Panc1 (cell line): Measurements from ENCODE around the gene MIPOL1. TPM values are rescaled to one million over a fixed set of nuclear protein-coding genes. Genes with fewer than 3 reads are reported as not detected.
A peak's percentile ranks its signal among the peaks of the same experiment; 100 is the strongest.
"Not testable (repeated sequence)": the region's sequence is repeated elsewhere in the genome, so short reads cannot be mapped to it uniquely, and the experiment has no call there.

Experiments used
- ATAC-seq: fragments of 200-7000 bp; cut with Tn5 transposase; 2 replicates; pipeline ENCODE4 v1.9.1; 2020; ENCODE audit warnings: mild to moderate bottlenecking, moderate library complexity
- BruUV-seq: library from RNA; stranded (reverse); fragments of 400-500 nt; replicated peaks from 2 replicates; lab custom pipeline; 2021; lab: Mats Ljungman, UMichigan
- CTCF ChIA-PET: fragments of 300-600 bp; sonication (Branson Sonifier 250); formaldehyde crosslinking; loops from one replicate; lab custom pipeline; 2022; ENCODE audit warnings: antibody characterized with exemption; lab: Charles Lee
- POLR2A ChIA-PET: fragments of 300-600 bp; sonication (Branson Sonifier 250); formaldehyde crosslinking; loops from one replicate; lab custom pipeline; 2022; ENCODE audit warnings: antibody characterized with exemption; lab: Charles Lee
- DNase-seq: peaks from one replicate; pipeline ENCODE4 v3.0.0-alpha.2; 2010; ENCODE audit warnings: low read depth, low spot score
- H3K27ac ChIP-seq: 2 replicates; pipeline ENCODE4 v1.5.1; 2011; ENCODE audit warnings: mild to moderate bottlenecking, low read length, inconsistent platforms
- H3K27me3 ChIP-seq: fragments of 200-500 bp; sonication (Bioruptor generic); 2 replicates; pipeline ENCODE4 v1.6.0; 2014; ENCODE audit warnings: low read length, inconsistent platforms; ENCODE audit not compliant: control insufficient read depth, insufficient read depth
- H3K36me3 ChIP-seq: fragments of 200-500 bp; sonication (Bioruptor generic); 2 replicates; pipeline ENCODE4 v1.5.1; 2014; ENCODE audit warnings: inconsistent platforms, mild to moderate bottlenecking, low read length, moderate library complexity; ENCODE audit not compliant: control insufficient read depth, insufficient read depth
- H3K4me1 ChIP-seq: 2 replicates; pipeline ENCODE4 v1.5.1; 2011; ENCODE audit warnings: inconsistent platforms, mild to moderate bottlenecking, low read length, moderate library complexity; ENCODE audit not compliant: control insufficient read depth, insufficient read depth
- H3K4me3 ChIP-seq, 2 experiments: 2 replicates each; pipeline ENCODE4 v1.5.1; 2011 to 2012; ENCODE audit warnings: low read depth in 2 of 2, low read length in 2 of 2, mild to moderate bottlenecking in 2 of 2, inconsistent platforms in 1 of 2, moderate library complexity in 1 of 2
- H3K9me3 ChIP-seq: fragments of 200-500 bp; sonication (Bioruptor generic); 2 replicates; pipeline ENCODE4 v1.5.1; 2014; ENCODE audit warnings: low read depth, mild to moderate bottlenecking, inconsistent platforms, low read length, moderate library complexity; ENCODE audit not compliant: control insufficient read depth, insufficient read depth
- CTCF ChIP-seq: fragments of 450-650 bp; IDR thresholded peaks from 2 replicates; pipeline ENCODE4 v1.5.1; 2017; ENCODE audit warnings: mild to moderate bottlenecking
- POLR2AphosphoS5 ChIP-seq: IDR thresholded peaks from 2 replicates; pipeline ENCODE4 v1.6.1; 2012; ENCODE audit warnings: mild to moderate bottlenecking, low read depth, low read length, moderate library complexity
- REST ChIP-seq, 2 experiments: IDR thresholded peaks; 2 replicates each; pipeline ENCODE4 v1.6.1; 2011 to 2012; ENCODE audit warnings: low read depth in 2 of 2, control low read depth in 1 of 2, low read length in 1 of 2, mild to moderate bottlenecking in 1 of 2, moderate library complexity in 1 of 2; ENCODE audit not compliant: insufficient read depth in 1 of 2
- SIN3A ChIP-seq: IDR thresholded peaks from 2 replicates; pipeline ENCODE4 v1.6.1; 2012; ENCODE audit warnings: low read depth, mild to moderate bottlenecking, low read length, moderate library complexity, borderline replicate concordance; ENCODE audit not compliant: insufficient read depth
- TCF7L2 ChIP-seq: IDR thresholded peaks from 2 replicates; pipeline ENCODE4 v1.6.1; 2011; ENCODE audit warnings: mild to moderate bottlenecking, low read depth, low read length, inconsistent platforms
- in situ Hi-C: cut with HindIII; loops from 2 replicates; pipeline ENCODE4 v1.10.0; 2016; ENCODE audit warnings: low sequenced_read_pairs, low pct_unique_long_range_greater_than_20kb
- intact Hi-C: fragments of 100-400 bp; cut with micrococcal nuclease; formaldehyde crosslinking; loops from one replicate; pipeline ENCODE4 v1.10.0; 2022; ENCODE audit not compliant: unreplicated experiment
- total RNA-seq: library from RNA; stranded (reverse); gene quantifications from one replicate; pipeline ENCODE4 v1.2.1, GENCODE V29; 2021; ENCODE audit not compliant: unreplicated experiment

MIPOL1 gene
- total RNA-seq, 1 experiment from 2014 or later = 12.8 TPM

GRCh38 chr14:37232907-37233481 lies 35.3 kb downstream of the MIPOL1 start:
- ChIA-PET CTCF (interaction anchor here (0.7 kb wide), 1 partner anchor 11 kb away, joined by 4 read pairs; no protein-coding TSS in a partner anchor), POLR2A (no interaction called here)
- H3K36me3 ChIP-seq = no peaks in the 10 kb centered on the region
- in situ Hi-C loops = no loop called here
- H3K27me3 ChIP-seq = no peaks in the 10 kb centered on the region
- ATAC-seq (0 out of 2 replicates have a peak, but pooled peaks have one; percentile 58), DNase-seq (no peak)
- H3K4me3 ChIP-seq = no peak overlapping the region
- no TSS peak for BruUV-seq
- no peak for TF ChIP-seq SIN3A
- TF ChIP-seq CTCF = peak; percentile 71; the same call in 1 of the 2 replicates
- H3K4me1 ChIP-seq = no peaks in the 10 kb centered on the region
- H3K9me3 ChIP-seq = no peaks in the 10 kb centered on the region
- intact Hi-C loops = no loop called here
- H3K27ac ChIP-seq = no peak overlapping the region

GRCh38 chr14:37234222-37234621 lies 36.5 kb downstream of the MIPOL1 start:
- no peak overlapping the region for H3K4me3 ChIP-seq
- H3K9me3 ChIP-seq = no peaks in the 10 kb centered on the region
- ATAC-seq (no peak), DNase-seq (no peak)
- TF ChIP-seq CTCF (no peak), TCF7L2 (no peak), SIN3A (no peak), POLR2AphosphoS5 (no peak), REST (IDR thresholded peaks at IDR 0.05; ENCODE audit: insufficient read depth in 1 of 2, low read depth in 2 of 2, low read length in 1 of 2) (no peak)
- BruUV-seq = no TSS peak
- no peaks in the 10 kb centered on the region for H3K36me3 ChIP-seq
- no peak overlapping the region for H3K27ac ChIP-seq
- in situ Hi-C loops = no loop called here
- H3K4me1 ChIP-seq = no peaks in the 10 kb centered on the region
- intact Hi-C loops = no loop called here
- ChIA-PET CTCF (no interaction called here), POLR2A (no interaction called here)
- H3K27me3 ChIP-seq = no peaks in the 10 kb centered on the region

GRCh38 chr14:37236044-37236443 lies 38.3 kb downstream of the MIPOL1 start:
- in situ Hi-C loops = not testable (repeated sequence)

More at GRCh38 chr14:37236044-37236443, 38.3 kb downstream of the MIPOL1 start:
- H3K9me3 ChIP-seq, H3K27ac ChIP-seq, H3K36me3 ChIP-seq, H3K27me3 ChIP-seq, H3K4me1 ChIP-seq, CTCF ChIA-PET, POLR2A ChIA-PET, intact Hi-C loops, ATAC-seq, DNase-seq, H3K4me3 ChIP-seq, BruUV-seq: not testable (repeated sequence)
